ENCODE data around the gene SSC4D. TPM values are rescaled to one million over a fixed set of nuclear protein-coding genes. Genes with fewer than 3 reads are reported as not detected.

The SSC4D gene
- total RNA-seq, 4 donors from 2014 or later, result 0.88 to 11.1 (median 3.5) TPM

DNA sequence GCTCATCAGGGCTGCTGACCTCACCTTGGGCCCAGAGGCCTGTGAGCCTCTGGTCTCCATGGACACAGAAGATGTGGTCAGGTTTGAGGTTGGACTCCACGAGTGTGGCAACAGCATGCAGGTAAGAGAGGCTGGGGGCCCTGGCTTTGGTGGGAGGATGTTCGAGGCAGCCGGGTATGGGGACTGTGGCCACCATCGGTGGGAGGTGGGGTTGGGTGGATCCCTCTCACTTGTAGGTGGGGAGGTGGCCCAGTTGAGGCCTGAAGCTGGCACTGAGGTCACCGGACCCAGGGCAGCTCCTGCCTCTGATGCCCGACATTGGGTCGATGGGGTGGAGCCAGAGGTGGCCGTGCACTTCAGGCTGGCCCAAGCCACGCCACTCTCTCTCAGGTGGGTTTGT lies 15.7 kb upstream of the SSC4D start:
- TF ChIP-seq, protein P1, sequence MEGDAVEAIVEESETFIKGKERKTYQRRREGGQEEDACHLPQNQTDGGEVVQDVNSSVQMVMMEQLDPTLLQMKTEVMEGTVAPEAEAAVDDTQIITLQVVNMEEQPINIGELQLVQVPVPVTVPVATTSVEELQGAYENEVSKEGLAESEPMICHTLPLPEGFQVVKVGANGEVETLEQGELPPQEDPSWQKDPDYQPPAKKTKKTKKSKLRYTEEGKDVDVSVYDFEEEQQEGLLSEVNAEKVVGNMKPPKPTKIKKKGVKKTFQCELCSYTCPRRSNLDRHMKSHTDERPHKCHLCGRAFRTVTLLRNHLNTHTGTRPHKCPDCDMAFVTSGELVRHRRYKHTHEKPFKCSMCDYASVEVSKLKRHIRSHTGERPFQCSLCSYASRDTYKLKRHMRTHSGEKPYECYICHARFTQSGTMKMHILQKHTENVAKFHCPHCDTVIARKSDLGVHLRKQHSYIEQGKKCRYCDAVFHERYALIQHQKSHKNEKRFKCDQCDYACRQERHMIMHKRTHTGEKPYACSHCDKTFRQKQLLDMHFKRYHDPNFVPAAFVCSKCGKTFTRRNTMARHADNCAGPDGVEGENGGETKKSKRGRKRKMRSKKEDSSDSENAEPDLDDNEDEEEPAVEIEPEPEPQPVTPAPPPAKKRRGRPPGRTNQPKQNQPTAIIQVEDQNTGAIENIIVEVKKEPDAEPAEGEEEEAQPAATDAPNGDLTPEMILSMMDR (IDR thresholded peaks at IDR 0.05; ENCODE audit: low read depth), result no peak

- TF ChIP-seq, protein P1 (IDR thresholded peaks at IDR 0.05; ENCODE audit: low read depth), result no peak
These were observed 15.1 kb upstream of the SSC4D start, which contains the start of gene ZP3 for GRCh38 chr7:76424413-76425111. Gene ZP3, plus strand, starts transcription at chr7:76424950. Its CDS starts 15 bp downstream, at chr7:76424965.

GRCh38 chr7:76423666-76424412 lies 14.3 kb upstream of the SSC4D start:
- TF ChIP-seq, protein P1 (IDR thresholded peaks at IDR 0.05; ENCODE audit: low read depth), result no peak

- TF ChIP-seq, protein P1 (IDR thresholded peaks at IDR 0.05; ENCODE audit: low read depth), result no peak
These were observed 2.8 kb upstream of the SSC4D start for GRCh38 chr7:76412249-76412648.

DNA sequence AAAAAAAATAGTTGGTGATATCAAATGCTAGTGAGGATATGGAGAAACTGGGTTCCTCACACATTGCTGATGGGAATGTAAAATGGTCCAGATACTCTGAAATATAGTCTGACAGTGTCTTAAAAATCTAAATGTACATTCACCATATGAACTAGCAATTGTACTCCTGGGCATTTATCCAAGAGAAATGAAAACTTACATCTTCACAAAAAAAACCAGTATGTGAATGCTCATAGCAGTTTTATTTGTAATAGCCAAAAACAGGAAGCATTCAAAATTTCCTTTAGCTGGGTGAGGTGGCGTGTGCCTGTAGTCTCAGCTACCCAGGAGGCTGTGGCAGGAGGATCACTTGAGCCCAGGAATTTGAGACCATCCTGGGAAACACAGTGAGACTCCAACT lies 2.1 kb upstream of the SSC4D start:
- TF ChIP-seq, protein P1 (IDR thresholded peaks at IDR 0.05; ENCODE audit: low read depth), result no peak

DNA sequence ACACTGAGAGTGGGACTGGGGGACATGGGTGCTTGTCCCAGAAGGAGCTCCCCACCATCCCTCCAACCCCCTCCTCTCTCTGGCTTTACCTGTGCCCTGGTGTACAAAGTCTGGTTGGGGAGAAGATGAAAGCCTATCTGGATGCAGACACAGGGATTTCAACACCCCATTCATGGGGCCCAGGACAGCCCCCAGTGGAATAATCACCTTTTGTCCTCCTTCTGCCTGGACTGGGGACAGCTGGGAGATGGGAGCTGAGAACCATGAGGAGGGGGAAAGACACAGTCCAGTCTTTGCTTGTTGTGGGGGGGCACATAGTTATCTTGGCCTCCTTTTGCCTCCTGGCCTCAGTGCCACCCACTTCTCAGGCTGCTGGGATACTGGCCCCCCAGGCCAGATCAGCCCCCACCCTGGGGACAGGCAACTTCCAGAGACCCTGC lies 1.4 kb downstream of the SSC4D start:
- TF ChIP-seq, protein P1 (IDR thresholded peaks at IDR 0.05; ENCODE audit: low read depth), result no peak

DNA sequence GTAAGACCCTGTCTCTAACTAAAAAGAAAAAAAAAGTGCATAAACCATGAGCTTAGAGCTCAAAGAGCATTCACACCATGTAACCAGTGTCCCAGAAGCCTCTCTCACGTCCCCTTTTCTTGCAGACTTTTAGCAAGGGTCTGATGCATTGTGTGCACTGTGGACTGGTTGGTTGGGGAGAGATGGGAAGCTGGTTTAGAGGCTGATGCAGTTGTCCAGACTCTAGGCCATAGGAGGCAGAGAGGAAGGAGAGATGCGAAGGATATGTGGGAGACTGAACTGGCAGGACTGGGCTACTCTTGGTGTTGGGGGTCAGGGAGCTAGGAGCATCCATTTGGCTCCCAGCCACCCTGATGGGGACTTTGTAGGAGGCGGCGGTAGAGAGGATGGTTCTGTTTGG lies 1.8 kb downstream of the SSC4D start:
- TF ChIP-seq, protein P1 (IDR thresholded peaks at IDR 0.05; ENCODE audit: low read depth), result no peak
